ENCODE measurements around the gene WNT4. TPM values are rescaled to one million over a fixed set of nuclear protein-coding genes. Genes with fewer than 3 reads are reported as not detected.

WNT4 gene
- total RNA-seq, 1 donor from 2014 or later = 26.4 TPM

GRCh38 chr1:22163137-22163536, 20.2 kb upstream of the WNT4 start:
- DNase-seq (ENCODE audit: extremely low spot score, unreplicated experiment) = no peak
- Mint-ChIP-seq H3K4me1 (ENCODE audit: unreplicated experiment) (peaks cover 10% of the 10 kb centered on the region), H3K36me3 (no peaks in the 10 kb centered on the region), H3K27ac (no peak overlapping the region), H3K9me3 (no peaks in the 10 kb centered on the region), H3K4me3 (no peak overlapping the region), H3K27me3 (peaks cover 3% of the 10 kb centered on the region)
- TF ChIP-seq, protein P1, sequence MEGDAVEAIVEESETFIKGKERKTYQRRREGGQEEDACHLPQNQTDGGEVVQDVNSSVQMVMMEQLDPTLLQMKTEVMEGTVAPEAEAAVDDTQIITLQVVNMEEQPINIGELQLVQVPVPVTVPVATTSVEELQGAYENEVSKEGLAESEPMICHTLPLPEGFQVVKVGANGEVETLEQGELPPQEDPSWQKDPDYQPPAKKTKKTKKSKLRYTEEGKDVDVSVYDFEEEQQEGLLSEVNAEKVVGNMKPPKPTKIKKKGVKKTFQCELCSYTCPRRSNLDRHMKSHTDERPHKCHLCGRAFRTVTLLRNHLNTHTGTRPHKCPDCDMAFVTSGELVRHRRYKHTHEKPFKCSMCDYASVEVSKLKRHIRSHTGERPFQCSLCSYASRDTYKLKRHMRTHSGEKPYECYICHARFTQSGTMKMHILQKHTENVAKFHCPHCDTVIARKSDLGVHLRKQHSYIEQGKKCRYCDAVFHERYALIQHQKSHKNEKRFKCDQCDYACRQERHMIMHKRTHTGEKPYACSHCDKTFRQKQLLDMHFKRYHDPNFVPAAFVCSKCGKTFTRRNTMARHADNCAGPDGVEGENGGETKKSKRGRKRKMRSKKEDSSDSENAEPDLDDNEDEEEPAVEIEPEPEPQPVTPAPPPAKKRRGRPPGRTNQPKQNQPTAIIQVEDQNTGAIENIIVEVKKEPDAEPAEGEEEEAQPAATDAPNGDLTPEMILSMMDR (conservative IDR thresholded peaks at IDR 0.05) = no peak

DNA sequence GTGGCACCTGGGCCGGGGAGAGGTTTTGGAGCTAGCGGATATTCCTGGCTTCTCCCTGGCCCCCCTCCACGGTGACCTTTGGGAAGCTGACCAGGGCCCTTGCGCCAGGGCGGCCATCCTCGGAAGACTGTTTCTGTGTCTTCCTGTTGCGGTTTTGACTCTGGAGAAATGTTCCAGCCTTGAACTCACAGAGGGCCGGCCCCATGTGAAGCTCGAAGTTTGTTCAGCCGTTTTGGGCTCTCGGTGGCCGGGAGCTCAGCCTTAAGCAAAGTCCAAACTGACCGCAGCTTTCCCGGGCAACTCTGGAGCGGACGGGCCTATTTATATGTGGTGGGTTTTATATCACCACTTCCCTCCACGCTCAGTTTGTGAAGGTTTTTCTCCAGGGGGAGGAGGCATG, 17.0 kb upstream of the WNT4 start:
- Mint-ChIP-seq H3K9me3 (no peaks in the 10 kb centered on the region), H3K4me3 (no peak overlapping the region), H3K27me3 (peaks cover 5% of the 10 kb centered on the region), H3K36me3 (no peaks in the 10 kb centered on the region), H3K27ac (no peak overlapping the region), H3K4me1 (ENCODE audit: unreplicated experiment) (peaks cover 12% of the 10 kb centered on the region)
- DNase-seq (ENCODE audit: extremely low spot score, unreplicated experiment) = no peak
- TF ChIP-seq, protein P1 (conservative IDR thresholded peaks at IDR 0.05) = no peak

DNA sequence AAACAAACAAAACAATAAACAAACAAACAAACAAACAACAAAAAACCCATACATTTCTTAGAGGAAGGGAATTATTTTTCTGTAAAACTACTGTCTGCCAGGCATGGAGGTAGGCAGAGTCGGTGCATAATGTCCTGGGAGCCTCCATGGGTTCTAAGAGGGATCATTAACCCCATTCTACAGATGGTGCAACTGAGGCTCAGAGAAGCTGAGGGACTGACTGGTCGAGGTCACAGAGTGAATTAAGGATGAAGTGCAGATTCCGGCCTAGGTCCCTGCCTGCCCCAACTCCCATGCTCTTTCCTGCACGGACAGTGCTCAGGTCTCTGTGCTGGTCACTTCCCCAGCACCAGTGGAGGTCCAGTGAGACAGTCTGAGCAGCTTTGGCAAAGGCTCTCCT, 15.8 kb upstream of the WNT4 start:
- Mint-ChIP-seq H3K4me1 (ENCODE audit: unreplicated experiment) (peaks cover 12% of the 10 kb centered on the region), H3K27ac (no peak overlapping the region), H3K4me3 (no peak overlapping the region), H3K9me3 (no peaks in the 10 kb centered on the region), H3K36me3 (no peaks in the 10 kb centered on the region), H3K27me3 (peaks cover 2% of the 10 kb centered on the region)
- TF ChIP-seq, protein P1 (conservative IDR thresholded peaks at IDR 0.05) = no peak
- no peak for DNase-seq (ENCODE audit: extremely low spot score, unreplicated experiment)

- H3K36me3 Mint-ChIP-seq = no peaks in the 10 kb centered on the region
- no peak overlapping the region for H3K4me3 Mint-ChIP-seq
- no peak for DNase-seq (ENCODE audit: extremely low spot score, unreplicated experiment)
- TF ChIP-seq, protein P1 (conservative IDR thresholded peaks at IDR 0.05) = no peak
- H3K4me1 Mint-ChIP-seq (ENCODE audit: unreplicated experiment) = peaks cover 16% of the 10 kb centered on the region
- no peak overlapping the region for H3K27ac Mint-ChIP-seq
- H3K27me3 Mint-ChIP-seq = peaks cover 7% of the 10 kb centered on the region
- no peaks in the 10 kb centered on the region for H3K9me3 Mint-ChIP-seq
These were observed 14.6 kb upstream of the WNT4 start for GRCh38 chr1:22157359-22157966.

DNA sequence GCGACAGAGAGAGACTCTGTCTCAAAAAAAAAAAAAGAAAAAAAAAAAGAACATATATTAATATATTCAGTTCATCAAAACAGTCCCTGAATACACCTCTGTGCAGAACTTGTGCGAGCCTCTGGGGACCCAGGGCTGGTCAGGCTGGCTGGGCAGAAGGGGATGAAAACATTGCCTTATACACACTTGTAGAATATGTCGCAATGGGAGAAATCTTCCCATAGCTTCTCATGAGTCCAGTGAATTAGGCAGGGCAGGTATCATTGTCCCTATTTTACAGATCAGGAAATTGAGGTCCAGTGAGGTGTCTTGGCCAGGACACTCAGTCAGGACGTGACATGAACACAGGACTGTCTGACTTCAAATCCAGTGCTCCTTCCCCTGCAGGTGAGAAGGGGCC, 12.6 kb upstream of the WNT4 start:
- H3K4me3 Mint-ChIP-seq = no peak overlapping the region
- TF ChIP-seq, protein P1 (conservative IDR thresholded peaks at IDR 0.05) = no peak
- no peak for DNase-seq (ENCODE audit: extremely low spot score, unreplicated experiment)
- peaks cover 16% of the 10 kb centered on the region for H3K4me1 Mint-ChIP-seq (ENCODE audit: unreplicated experiment)
- peaks cover 7% of the 10 kb centered on the region for H3K27me3 Mint-ChIP-seq
- H3K27ac Mint-ChIP-seq = no peak overlapping the region
- no peaks in the 10 kb centered on the region for H3K9me3 Mint-ChIP-seq
- no peaks in the 10 kb centered on the region for H3K36me3 Mint-ChIP-seq

DNA sequence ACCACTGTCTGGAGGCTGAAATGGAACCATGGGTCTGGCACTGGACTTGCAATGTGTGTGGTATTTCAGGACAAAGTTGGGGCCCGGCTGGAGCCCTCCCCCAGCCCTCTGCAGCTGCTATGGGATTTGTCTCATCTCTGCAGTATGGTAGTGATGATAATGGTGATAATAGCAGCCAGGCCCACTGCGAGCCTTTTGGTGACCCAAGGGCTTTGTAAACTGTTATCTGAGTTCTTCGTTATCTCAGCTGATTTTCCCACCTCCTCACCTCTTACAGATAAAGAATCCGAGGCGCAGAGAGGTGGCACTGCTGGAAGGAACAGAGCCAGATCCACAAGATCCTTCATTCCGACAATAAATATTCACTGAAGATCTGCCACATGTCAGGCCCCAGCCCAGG, 11.7 kb upstream of the WNT4 start:
- no peak for DNase-seq (ENCODE audit: extremely low spot score, unreplicated experiment)
- Mint-ChIP-seq H3K9me3 (no peaks in the 10 kb centered on the region), H3K27ac (no peak overlapping the region), H3K4me3 (no peak overlapping the region), H3K4me1 (ENCODE audit: unreplicated experiment) (peaks cover 16% of the 10 kb centered on the region), H3K36me3 (no peaks in the 10 kb centered on the region), H3K27me3 (peaks cover 7% of the 10 kb centered on the region)
- TF ChIP-seq, protein P1 (conservative IDR thresholded peaks at IDR 0.05) = no peak
